Adrenal gland (tissue), 12 donors: ENCODE measurements around the gene TARS3. TPM values are rescaled to one million over a fixed set of nuclear protein-coding genes. Genes with fewer than 3 reads are reported as not detected.

Source experiments
- DNase-seq, 7 donors: peaks; one replicate each; pipeline ENCODE4 v3.0.0-alpha.2; 2019 to 2020
- H3K27ac ChIP-seq, 5 donors: fragments of 200-600 bp; sonication (generic) in 4 of 5; 1 replicate in 3 of 5; 2 replicates in 2 of 5; pipeline versions ENCODE4 v1.5.1 to v1.8.0; 2016 to 2020; ENCODE audit warnings: mild to moderate bottlenecking in 1 of 5
- H3K27me3 ChIP-seq: fragments of 200-600 bp; 2 replicates; pipeline ENCODE4 v1.8.0; 2021
- H3K36me3 ChIP-seq, 2 donors: fragments of 200-600 bp; replicated peaks in 1 of 2; 1 replicate in 1 of 2; 2 replicates in 1 of 2; pipeline versions ENCODE4 v1.5.1 to v1.8.0; 2018 to 2022
- H3K4me1 ChIP-seq, 2 donors: fragments of 200-600 bp; replicated peaks in 1 of 2; 1 replicate in 1 of 2; 2 replicates in 1 of 2; pipeline versions ENCODE4 v1.5.1 to v1.8.0; 2018 to 2021
- H3K4me3 ChIP-seq, 4 donors: fragments of 200-600 bp; sonication (generic) in 3 of 4; one replicate each; pipeline ENCODE4 v1.5.1; 2016 to 2018
- H3K9me3 ChIP-seq, 3 donors: fragments of 200-600 bp; sonication (generic) in 1 of 3; replicated peaks in 1 of 3; 1 replicate in 2 of 3; 2 replicates in 1 of 3; pipeline versions ENCODE4 v1.5.1 to v1.8.0; 2016 to 2021
- CTCF ChIP-seq, 6 experiments: fragments of 450-650 bp in 4 of 6; fragments of 200-600 bp in 2 of 6; sonication (generic) in 1 of 6; IDR thresholded peaks; 1 replicate in 5 of 6; 2 replicates in 1 of 6; pipeline versions ENCODE4 v1.5.1 to v1.8.0; 2016 to 2021; ENCODE audit warnings: antibody characterized with exemption in 6 of 6, mild to moderate bottlenecking in 2 of 6, moderate library complexity in 1 of 6
- POLR2A ChIP-seq, 2 donors: fragments of 450-650 bp; IDR thresholded peaks; one replicate each; pipeline ENCODE4 v1.6.1; 2017; ENCODE audit warnings: antibody characterized with exemption in 2 of 2, mild to moderate bottlenecking in 2 of 2, moderate library complexity in 1 of 2
- WGBS, 4 donors: extraction: QIAGEN DNeasy Blood & Tissue Kit in 2 of 4; methylation state at CpG; one replicate each; pipeline versions ENCODE4 v1.1.5 to v1.1.7; 2013 to 2017; 5-methylcytosine and 5-hydroxymethylcytosine counted together
- intact Hi-C, 2 donors: fragments of 100-400 bp; cut with DNase I; formaldehyde crosslinking; loops; one replicate each; pipeline versions ENCODE4 v1.14.1 to v1.15.0; 2022 to 2023
- polyA plus RNA-seq, 3 donors: library from polyadenylated mRNA; stranded (reverse); fragments of 200-250 nt in 2 of 3; fragments of 350-450 nt in 1 of 3; fragmentation: Illumina TruSeq in 1 of 3; extraction: RNeasy Lipid Tissue Mini Kit (QIAGEN cat#74804) in 1 of 3; gene quantifications; one replicate each; pipeline ENCODE4 v1.2.3, GENCODE V29; 2013 to 2014
- total RNA-seq, 9 donors: library from RNA; depleted of rRNA in 4 of 9; stranded (reverse); fragments of >200 nt in 4 of 9; fragments of 120-200 nt in 1 of 9; fragmentation: NEBNext Ultra II Directional in 1 of 9; extraction: Animal tissue kit (Norgen Biotek cat#: 25700) in 1 of 9; gene quantifications; one replicate each; pipeline versions ENCODE4 v1.1.0 to v1.2.4, GENCODE V29; 2013 to 2023
- donor health status: healthy with polysubstance abuse.
- donor health status: Bipolar disorder and iron deficiency.
- donor health status: DM: yes; HTN: yes; CAD: no.
- donor health status: DM: no; HTN: no; CAD: no.
- donor health status: DM: no; HTN: no; CAD: no.
- donor health status: DM: yes; HTN: yes; CAD: no.

The TARS3 gene
- total and polyA plus RNA-seq, 12 donors, result 4.8 to 28.5 (median 14.1) TPM

- no peaks in the 10 kb centered on the region for H3K27me3 ChIP-seq
- peaks cover 6 to 15% of the 10 kb centered on the region in 2 donors for H3K4me1 ChIP-seq
- 80 to 90% (median 85%) methylated on average over 3 of the region's 3 CpGs for WGBS, 4 donors
- intact Hi-C loops, result loop anchor here in 1 of 2 donors (10.0 kb wide), 1 partner anchor 133 kb away; no protein-coding TSS in a partner anchor
- H3K9me3 ChIP-seq, result no peaks in the 10 kb centered on the region
- no peak overlapping the region for H3K27ac ChIP-seq
- no peak overlapping the region for H3K4me3 ChIP-seq
- TF ChIP-seq POLR2A (IDR thresholded peaks at IDR 0.05) (no peak), CTCF (IDR thresholded peaks at IDR 0.05) (no peak)
- peaks cover 0 to 19% of the 10 kb centered on the region in 2 donors for H3K36me3 ChIP-seq
- no peak for DNase-seq
These were observed 86.4 kb downstream of the TARS3 start for GRCh38 chr15:101637919-101638318.

- TF ChIP-seq CTCF (IDR thresholded peaks at IDR 0.05) (no peak), POLR2A (IDR thresholded peaks at IDR 0.05) (no peak)
- H3K36me3 ChIP-seq, result peaks cover 0 to 16% of the 10 kb centered on the region in 2 donors
- no peaks in the 10 kb centered on the region for H3K27me3 ChIP-seq
- 68 to 76% (median 72%) methylated on average over 6 of the region's 6 CpGs for WGBS, 4 donors
- H3K4me3 ChIP-seq, result no peak overlapping the region
- peaks cover 6 to 15% of the 10 kb centered on the region in 2 donors for H3K4me1 ChIP-seq
- H3K27ac ChIP-seq, result no peak overlapping the region
- DNase-seq, result no peak
- no peaks in the 10 kb centered on the region for H3K9me3 ChIP-seq
- intact Hi-C loops, result loop anchor here in 1 of 2 donors (10.0 kb wide), 1 partner anchor 133 kb away; no protein-coding TSS in a partner anchor
These were observed 86.8 kb downstream of the TARS3 start for GRCh38 chr15:101637516-101637915.

GRCh38 chr15:101637038-101637437 is 87.2 kb downstream of the TARS3 start:
- H3K27me3 ChIP-seq, result no peaks in the 10 kb centered on the region
- H3K36me3 ChIP-seq, result peaks cover 0 to 11% of the 10 kb centered on the region in 2 donors
- TF ChIP-seq CTCF (IDR thresholded peaks at IDR 0.05) (no peak), POLR2A (IDR thresholded peaks at IDR 0.05) (no peak)
- no peaks in the 10 kb centered on the region for H3K9me3 ChIP-seq
- no peak overlapping the region for H3K4me3 ChIP-seq
- no peak overlapping the region for H3K27ac ChIP-seq
- intact Hi-C loops, result loop anchor here in 1 of 2 donors (10.0 kb wide), 1 partner anchor 132 kb away; no protein-coding TSS in a partner anchor
- peaks cover 6 to 15% of the 10 kb centered on the region in 2 donors for H3K4me1 ChIP-seq
- no peak for DNase-seq
- 86 to 93% (median 89%) methylated on average over 3 of the region's 3 CpGs for WGBS, 4 donors

- Histone ChIP-seq H3K27ac (no peak overlapping the region), H3K9me3 (no peaks in the 10 kb centered on the region), H3K4me1 (peaks cover 6 to 7% of the 10 kb centered on the region in 2 donors), H3K36me3 (peaks cover 0 to 9% of the 10 kb centered on the region in 2 donors), H3K4me3 (no peak overlapping the region), H3K27me3 (no peaks in the 10 kb centered on the region)
- WGBS, 4 donors, result 74 to 84% (median 80%) methylated on average over 7 of the region's 7 CpGs
- intact Hi-C loops, result loop anchor here in 1 of 2 donors (10.0 kb wide), 1 partner anchor 131 kb away; no protein-coding TSS in a partner anchor
- TF ChIP-seq POLR2A (IDR thresholded peaks at IDR 0.05) (no peak), CTCF (IDR thresholded peaks at IDR 0.05) (no peak)
- no peak for DNase-seq
These were observed 88.1 kb downstream of the TARS3 start for GRCh38 chr15:101635944-101636727.
